GM20000 (cell line): ENCODE data around the gene CMIP.

Experiments
- DNase-seq: peaks from one replicate; pipeline ENCODE4 v3.0.0; 2012; ENCODE audit warnings: low spot score
- CTCF ChIP-seq: IDR thresholded peaks from 2 replicates; pipeline ENCODE4 v1.5.1; 2012; ENCODE audit warnings: mild to moderate bottlenecking, control low read depth; ENCODE audit errors: extremely low read depth, missing control alignments

The CMIP gene

DNA sequence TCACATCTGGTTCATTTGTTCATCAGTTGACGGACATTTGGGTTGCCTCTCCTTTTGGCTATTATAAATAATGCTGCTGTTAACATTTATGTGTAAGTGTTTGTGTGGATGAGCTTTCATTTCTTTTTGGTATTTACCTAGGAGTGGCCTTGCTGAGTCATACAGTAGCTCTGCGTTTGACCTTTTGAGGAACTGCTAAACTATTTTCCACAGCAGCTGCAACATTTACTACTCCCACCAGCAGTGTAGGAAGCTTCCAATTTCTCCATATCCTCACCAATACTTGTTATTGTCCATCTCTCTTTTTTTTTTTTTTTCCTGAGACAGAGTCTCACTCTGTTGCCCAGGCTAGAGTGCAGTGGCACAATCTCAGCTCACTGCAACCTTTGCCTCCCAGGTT lies 313.8 kb downstream of the CMIP start:
- TF ChIP-seq CTCF, result no peak
- DNase-seq, result no peak
